T-helper 2 cell (primary cell): ENCODE results near the gene IKZF2.

Experiments
- DNase-seq, 5 experiments: peaks; one replicate each; pipeline versions ENCODE4 v3.0.0 to v3.0.0-alpha.2; 2012 to 2022

IKZF2 gene

DNA sequence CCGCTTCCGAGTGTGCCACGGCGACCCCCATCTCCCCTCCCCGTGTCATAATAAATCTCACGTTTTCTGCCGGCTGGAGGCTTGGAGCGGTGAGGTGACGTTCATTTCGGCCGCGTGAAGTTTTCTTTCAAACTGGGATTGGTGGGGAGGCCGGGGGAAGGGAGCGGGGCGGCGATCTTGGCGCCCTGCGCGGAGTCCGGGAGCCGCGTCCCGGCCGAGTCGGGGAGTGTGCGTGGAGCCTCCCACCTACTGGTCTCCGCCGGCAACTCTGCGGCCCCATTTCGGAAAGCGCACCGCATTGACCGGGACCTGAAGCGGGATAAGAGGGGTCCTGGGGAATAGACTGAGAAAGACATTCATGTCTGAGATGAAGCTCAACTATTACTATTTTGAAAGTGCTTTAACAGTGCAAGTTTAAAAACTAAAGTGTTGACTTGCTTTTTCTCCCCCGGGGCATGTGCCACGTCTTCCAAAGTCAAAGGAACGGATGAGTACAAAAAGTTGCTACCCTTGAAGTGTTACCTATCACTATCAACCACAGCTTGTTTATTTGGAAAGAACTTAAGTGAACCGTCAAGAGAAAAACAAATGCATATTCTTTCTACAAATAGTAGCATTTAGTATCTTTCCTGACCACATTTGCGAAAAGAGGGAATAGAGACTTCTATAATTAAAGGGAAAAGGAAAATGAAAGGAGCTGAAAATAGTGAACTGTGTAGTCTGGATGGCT, 818 bp upstream of the IKZF2 start:
- peak in 3 of 5 experiments; percentile 33 to 71 (median 42) for DNase-seq

DNA sequence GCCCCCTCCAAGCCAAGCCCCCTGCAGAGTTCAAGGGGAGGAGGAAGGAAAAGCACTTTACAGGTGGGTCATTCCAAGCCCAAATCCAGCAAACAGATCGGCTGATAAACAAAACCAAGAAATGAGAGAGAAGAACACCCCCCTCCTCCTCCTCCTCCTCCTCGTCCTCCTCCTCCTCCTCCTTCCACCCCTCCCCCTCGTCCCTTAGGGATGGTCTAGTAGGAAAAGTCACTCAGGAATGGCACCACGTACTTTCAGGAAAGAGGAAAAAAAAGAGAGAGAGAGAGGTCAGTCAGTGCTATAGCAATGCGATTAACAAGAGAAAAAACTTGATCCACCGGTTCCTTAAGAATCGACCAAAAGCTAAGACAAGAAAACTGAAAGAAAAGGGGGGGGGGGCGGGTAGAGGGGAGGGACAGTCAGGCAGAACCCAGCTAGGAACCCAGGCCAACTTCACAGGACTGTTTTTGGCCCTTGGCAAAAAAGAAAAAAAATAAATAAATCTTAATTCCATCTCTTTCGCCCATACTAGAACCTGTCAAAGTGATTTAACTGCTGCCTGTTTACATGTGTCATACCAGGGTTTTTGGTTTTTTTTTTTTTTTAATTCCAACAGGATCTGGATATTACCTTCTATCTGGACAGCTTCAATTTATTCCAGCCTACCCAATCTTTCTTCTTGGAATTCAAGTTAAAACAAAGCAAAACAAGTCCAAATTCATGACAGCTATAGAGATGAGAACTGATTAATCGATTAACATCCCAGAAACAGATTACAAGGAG, 906 bp downstream of the IKZF2 start:
- DNase-seq = peak in 1 of 5 experiments; percentile 51

DNA sequence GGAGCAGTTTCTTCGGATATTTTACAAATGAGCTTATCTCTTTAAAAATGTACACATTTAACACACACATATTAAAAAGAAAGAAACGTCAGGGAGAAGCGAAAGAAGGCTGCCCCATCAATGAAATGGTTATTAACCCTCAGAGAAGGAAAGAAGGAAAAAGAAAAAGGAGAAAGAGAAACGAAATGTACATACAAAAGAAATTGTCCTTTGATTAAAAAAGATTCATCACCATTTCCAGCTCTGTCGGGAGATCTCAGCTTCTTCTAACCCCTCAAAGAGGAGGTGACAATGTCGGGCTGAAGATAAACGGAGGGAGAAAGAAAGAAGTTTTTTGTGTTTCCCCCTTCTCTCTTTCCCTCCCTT, 1.5 kb downstream of the IKZF2 start:
- DNase-seq = no peak

DNA sequence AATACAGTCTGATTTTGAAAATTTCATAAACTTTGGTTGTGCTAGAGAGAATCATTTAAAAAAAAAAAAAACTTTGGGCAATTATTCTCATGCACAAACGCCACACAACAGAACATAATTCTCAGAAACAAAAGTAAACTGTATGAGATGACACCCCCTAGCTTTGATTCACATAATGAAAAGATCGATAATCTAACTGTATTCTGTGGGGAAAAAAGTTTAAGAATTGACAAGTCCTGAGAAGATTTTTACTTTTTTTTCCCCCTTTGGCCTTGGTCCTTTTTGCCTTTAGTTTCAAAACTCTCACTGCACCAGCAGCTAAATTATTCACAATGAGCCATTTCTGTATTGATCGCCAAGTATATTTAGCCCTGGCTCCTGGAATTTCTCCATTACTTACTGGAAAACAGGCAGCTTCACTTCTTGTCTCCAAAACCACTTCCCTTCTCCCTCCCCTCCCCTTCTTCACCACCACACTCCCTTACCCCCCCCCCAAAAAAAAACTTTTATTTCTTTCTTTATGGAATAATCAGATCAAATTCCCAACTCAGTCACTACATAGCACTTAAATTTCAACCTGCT, 2.0 kb downstream of the IKZF2 start:
- DNase-seq = no peak

DNA sequence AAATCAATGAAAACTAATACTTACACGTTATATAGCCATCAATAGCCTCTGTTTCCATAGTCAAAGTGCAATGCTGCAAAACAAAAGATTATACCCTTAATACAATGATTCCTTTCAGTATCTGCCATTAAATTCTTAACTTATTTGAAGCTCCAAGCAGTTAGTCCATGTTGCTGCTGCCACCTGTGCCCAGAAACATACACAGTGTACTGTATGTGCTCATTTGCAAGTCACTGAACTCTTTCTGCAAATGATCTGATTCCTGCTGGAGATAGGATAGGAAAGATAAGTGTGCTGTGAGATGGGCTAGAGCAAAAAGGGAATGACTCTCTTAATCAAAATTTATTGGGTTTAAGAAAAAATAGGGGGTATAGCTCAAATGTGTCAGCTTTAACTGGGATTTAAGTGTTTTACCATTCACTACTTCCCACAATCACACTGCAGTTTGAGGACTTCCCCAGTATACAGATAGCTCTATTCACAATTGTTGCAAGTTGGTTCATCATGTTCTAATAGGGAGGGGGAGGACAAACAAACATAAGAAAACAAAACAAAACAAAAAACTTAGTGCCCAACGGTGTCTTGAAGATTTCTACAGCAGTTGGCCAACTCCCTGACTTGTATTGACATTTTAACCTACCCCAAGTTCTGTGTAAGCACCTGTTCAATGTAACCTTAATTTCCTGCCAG, 2.7 kb downstream of the IKZF2 start:
- DNase-seq = peak in 1 of 5 experiments; percentile 71

DNA sequence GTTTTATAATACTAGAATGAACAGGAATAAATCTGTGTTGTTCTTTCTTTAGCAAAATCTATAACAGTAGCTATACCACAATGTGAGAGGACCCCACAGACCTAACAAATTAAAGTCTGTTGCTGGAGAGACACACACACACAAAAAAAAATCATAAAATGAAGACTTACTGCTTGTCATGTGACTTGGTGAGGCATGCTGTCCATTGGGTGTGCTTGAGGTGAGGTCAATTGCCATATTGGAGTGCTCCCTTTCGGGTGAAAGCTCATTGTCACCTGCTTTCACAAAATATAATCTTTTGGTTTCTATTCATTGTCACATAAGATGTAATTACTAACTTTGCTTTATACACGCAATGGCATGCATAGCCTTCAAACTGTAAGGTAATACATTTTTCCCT, 3.9 kb downstream of the IKZF2 start:
- DNase-seq = peak in 2 of 5 experiments; percentile 41 to 90

DNA sequence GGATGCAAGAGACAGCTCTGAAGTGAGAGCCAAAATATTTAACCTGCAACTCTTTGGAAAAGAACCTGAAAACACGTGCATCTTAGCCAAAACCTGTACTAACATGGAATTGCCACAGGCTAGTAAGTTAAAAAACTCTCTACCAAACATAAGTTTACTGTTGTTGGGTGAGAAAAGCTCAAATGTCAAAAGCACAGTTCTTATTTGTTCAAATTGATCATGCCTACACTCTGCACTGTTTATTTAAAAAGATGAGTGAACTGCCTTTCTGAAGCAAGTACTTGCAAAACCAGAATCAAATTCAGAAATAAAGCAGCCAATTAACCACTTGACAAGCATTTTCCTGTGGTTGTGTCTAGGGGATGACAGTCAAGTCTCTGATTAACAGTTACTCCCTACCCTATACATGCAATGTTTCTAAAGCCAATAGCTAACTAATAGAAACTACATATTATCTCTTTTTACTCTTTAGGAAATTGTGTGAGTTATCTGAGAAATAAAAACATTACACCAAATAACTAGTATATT, 5.6 kb downstream of the IKZF2 start:
- peak in 1 of 5 experiments; percentile 75 for DNase-seq

DNA sequence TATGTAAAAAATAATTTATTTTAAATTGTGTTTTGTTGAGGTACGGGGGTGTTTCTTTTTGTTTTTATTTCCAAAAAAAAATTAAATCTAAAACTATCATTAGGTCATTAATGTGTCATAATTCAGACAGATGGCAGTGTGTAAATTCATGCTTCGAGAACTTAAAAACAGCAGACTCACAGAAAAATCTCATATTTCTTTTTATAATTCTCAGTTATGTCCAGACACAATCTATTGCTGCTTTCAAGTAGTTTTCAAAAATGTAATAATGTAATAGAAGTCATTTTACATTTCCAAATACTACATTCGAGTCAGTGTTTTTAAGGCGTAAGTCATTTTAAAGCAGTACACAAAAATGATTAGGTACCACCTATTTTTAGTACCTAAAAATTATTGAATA, 14.3 kb downstream of the IKZF2 start:
- DNase-seq = no peak

DNA sequence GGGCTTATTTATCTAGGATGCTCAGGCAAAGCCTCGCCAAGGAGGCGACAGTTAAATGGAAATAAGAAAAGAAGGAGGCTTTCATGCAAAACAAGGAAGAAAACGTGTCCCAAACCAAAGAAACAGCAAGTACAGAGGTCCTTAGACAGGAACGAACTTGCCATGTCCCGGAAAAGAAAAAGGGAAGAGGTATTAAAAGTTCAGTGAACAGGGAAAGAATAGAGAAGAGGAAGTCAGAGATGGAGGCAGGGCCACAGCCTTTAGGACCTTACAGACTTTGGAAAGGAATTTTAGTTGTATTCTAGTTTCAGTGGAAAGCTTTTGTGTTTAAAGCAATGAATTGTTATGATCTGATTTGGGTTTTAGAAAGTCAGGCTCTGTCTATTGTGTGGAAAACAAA, 22.1 kb downstream of the IKZF2 start:
- DNase-seq = no peak

DNA sequence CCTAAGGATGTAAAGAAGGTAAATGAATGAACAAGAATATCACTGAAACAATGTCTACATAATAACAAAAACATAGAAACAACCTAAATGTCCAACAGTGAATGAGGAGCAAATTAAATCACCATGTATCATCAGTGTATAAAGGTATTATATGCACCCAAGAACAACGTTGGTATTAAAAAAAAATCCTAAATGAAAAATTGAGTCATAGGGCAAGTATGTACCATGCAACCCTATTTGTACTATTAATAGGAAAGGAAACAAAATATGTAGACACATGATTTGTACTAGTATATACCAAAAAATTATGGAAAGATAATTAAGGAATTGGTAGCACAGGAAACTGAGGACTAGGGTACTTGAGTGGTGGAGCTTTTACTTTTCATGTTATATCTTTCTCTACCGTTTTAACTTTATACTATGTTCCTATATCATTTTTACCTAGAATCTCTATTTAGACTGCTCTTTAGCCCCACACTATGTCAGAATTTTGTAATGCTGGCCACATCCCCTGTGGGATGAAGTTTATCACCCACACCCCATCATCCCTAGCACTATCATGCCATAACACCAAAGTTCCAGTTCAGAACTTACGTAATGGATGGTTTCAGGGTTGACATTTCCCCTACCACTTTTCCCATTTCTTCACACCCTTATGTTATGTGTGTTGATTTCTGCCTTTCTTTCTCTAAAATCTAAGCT, 25.6 kb downstream of the IKZF2 start:
- DNase-seq = peak in 2 of 5 experiments; percentile 42 to 52

DNA sequence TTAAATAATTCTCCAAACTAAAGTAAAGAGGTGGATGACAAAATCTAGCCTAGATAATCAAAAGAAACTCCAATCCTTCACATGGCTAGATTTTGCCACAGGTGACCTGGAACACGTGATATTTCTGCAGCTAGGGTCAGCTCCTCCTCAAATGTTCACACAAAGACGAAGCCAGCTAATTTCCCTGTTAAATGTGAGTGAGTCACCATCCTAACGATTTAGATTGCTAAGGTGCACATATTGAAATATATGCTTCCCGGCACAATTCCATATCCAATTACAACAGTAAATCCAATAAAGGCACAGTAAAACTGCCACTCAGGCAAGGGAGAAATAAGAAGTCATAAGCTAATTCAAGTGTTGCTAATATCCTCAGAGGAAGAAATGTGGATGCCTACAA, 28.7 kb downstream of the IKZF2 start:
- DNase-seq = no peak

DNA sequence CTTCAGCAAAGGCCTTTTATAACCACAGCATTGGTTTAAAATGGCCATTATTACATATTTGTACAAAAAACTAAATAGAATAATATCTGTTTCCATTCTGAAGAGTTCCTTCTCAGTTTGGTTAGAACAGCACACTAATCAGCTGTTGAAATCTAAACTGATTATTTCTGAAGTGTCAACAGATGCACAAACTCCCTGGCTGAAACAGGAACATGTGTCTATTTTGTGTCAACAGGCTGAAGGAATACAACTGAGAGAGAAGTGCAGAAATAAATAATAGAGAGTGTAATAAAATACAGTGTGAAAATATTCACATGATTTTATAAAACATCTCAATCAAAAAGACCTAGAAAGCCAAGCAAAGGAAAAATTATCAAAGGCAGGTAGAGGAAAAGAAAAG, 29.7 kb downstream of the IKZF2 start:
- peak in 1 of 5 experiments; percentile 74 for DNase-seq

DNA sequence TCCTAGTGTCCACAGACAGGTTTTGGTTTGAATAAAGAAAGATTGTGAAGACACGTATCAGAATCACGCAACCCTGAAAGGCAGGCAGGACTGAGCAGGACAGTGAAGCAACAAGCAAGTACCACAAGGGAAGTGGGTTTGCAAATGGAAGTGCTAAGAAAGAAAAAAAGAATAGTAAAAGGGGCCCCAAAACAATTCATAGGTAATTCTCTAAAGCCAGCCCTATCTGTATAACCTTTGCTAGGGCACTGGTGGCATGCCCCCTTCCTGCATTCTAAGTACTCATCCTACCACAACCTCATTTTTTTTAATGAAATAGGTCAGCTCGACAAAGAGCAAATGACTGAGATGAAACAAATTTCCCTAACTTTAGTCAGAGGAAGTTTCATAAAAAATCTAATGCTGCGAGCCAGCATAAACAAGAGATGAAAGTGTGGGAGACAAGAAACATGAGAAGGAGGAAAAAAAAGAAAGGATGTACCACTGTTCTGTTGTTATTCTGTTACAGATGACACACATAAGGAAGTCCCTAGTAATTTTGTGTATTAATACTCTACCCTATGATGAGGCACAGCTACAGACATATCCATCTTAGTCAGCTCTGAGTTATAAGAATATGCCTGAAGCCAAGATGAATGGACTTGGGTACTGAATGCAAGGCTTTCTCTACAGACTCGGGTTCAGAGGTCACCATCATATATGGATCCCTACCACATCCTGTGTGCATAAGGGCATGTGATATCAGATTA, 32.2 kb downstream of the IKZF2 start:
- peak in 3 of 5 experiments; percentile 20 to 94 (median 81) for DNase-seq

DNA sequence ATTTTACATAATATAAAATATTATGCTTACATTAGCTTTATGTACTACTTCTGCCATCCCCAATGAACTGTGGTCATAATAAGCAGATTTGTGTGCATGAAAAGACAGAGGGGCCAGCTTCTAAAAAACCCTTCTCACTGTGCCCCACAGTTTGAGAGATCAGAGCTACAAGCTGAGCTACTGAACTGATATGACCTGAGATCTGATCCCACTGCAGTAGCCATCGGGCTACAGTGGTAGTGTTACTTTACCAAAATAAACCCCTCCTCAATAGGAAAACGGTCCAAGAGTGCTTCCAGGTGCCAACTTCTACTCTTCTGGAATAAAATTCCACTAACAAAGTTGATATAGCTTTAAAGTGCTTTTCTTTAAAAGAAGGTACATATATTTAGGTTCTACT, 43.1 kb downstream of the IKZF2 start:
- no peak for DNase-seq

DNA sequence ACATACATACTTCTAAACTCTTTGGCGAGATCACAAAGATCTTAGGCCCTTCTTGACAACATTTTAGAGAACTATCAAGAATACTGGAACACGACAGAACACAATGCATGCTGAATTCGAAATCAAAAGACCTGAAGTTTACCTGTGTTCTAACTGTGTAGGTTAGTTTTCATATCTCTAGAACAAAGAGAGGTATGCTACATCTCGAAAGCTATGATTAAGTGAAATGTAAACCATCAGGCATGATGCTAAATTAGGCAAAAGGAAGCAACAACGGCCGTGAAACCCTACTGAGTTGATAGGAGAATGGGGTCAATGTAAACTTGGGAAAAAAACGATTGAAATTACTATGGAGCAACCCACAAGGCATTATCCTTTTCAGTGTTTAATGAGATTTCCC, 43.7 kb downstream of the IKZF2 start:
- DNase-seq = no peak

DNA sequence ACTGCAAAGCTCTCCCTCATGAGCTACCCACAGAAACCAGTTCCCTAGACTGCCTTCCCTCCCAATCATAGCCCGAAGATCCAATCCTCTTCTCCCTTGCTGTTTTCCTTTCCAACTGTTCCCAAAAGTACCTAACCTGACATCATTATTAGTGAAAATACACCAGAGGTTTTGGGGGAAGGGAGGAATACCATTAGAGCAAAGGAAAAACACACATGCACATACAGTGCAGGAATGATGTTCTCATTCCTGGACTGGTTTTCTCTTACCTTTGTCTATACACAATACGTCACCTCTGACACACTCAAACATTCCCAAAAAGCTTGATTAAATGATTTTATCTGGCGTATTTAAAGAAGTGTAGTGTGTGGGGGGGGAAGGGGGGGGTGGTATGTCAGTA, 46.2 kb downstream of the IKZF2 start:
- no peak for DNase-seq

DNA sequence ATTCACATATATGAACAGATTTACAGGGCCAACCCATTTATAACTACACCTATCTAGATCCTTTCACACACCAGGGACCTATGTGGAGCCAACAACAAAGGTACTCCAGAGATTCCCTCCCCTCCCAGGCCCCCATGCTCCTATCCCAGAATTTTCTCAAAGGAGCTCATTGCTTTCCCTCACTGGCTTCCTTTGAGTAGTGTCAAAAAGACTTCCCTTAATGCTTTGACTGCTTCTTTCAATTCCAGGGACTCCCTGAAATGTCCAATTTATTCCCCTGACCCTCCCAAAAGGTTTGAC, 46.6 kb downstream of the IKZF2 start:
- no peak for DNase-seq

DNA sequence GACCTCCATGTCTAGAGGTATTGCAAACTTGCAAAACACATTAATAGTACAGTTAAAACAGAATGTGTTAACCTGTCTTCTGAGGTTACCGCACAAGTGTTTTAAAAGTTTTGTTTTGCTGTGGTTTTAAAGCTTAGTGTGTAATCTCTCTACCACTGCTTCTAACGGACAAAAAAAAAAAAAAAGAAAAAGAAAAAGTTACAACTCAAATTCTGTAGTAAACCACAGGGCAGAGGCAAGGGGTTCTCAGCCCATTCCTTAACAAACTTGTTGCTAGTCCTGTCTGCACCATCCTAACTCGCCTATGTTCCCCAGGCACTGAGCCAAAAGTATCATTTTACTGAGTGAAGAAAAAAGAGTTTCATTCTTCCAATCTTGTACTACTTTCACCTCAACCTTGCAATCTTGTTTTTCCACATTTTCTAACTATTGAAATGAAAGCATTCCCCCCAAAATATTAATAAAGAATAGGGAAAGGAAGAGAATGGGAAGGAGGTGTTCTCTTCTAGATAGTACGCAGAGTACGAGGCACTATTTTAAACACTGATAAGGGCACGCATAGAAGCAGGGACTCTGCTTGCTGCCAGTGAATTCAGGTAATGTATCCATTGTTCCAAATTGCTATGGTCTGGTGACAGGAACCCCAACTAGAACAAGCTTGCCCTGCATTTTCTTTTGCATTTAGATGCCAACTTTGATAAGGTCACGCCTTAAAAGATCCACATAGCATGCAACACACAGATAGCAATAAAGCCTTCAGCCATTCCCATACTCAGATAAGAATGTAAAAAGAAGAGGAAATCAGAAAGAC, 47.1 kb downstream of the IKZF2 start:
- peak in 2 of 5 experiments; percentile 49 to 85 for DNase-seq

DNA sequence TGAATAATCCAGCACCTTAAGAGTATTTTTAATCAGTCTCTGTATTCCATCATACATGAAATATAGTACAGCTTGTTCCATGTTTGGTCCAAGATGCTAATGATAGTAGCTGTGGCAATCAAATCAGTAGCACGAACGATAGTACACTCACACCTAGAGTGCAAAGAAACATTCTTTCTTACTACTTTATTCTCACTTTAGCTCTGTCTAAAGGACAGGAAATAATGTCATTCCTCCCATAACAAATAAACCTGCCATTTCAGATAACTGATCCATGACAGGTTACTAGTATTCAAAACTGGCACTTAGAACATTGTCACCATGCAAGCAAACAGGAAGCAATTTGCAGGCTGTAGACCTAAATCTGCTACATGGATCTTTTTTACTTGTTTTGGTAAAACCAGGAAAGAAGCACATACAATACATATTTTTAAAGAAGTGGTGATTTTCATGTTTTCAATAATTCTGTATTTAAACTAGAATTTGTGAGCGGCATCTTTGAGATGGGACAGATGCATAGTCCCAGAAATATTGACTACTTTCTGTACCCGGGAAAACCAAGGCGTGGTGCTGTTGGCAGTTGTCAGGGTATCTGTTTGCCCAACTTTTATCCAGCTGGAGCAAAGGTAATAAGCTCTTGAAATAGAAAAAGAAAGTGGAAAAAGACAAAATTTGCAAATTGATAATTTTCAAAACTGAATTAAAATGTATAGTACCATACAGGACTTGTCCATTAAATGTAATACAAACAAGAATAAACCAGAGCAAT, 49.5 kb downstream of the IKZF2 start:
- DNase-seq = peak in 1 of 5 experiments; percentile 54

DNA sequence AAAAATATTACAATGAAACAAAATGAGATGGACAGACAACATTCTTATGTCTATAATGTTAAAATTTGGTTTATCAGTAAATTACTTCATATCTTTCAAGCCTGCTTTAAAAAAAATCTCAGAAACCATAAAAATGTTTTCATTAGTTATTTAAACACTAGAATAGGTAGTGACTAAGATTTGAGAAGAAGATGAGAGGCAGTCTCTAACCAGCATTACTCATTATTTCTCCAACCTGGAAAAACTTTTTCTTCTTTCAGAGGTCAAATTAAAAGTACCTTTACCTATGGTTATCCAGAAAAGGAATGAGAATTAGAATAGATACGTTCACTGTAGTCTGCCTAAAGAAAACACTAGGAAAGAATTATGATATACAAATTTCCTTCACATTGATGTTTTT, 50.3 kb downstream of the IKZF2 start:
- DNase-seq = no peak
